Forelimb muscle (tissue), 1 donor: ENCODE measurements around the gene PNMA6E. TPM values are rescaled to one million over a fixed set of nuclear protein-coding genes. Genes with fewer than 3 reads are reported as not detected.

Experiments used
- DNase-seq: peaks from one replicate; pipeline ENCODE4 v3.0.0-alpha.2; 2013; ENCODE audit warnings: low read depth
- polyA plus RNA-seq: library from polyadenylated mRNA; unstranded; fragments of 120-200 nt; gene quantifications from one replicate; pipeline ENCODE4 v1.2.1, GENCODE V29; 2013; ENCODE audit not compliant: insufficient read length

Gene PNMA6E
- polyA plus RNA-seq, 1 donor, result not detected

- DNase-seq, result no peak
Observed at GRCh38 chrX:153352858-153353257, 48.3 kb downstream of the PNMA6E start.

GRCh38 chrX:153351981-153352380 lies 49.2 kb downstream of the PNMA6E start:
- DNase-seq, result no peak

GRCh38 chrX:153349952-153350351 lies 51.2 kb downstream of the PNMA6E start:
- DNase-seq, result no peak

GRCh38 chrX:153348421-153348820 lies 52.7 kb downstream of the PNMA6E start:
- no peak for DNase-seq

GRCh38 chrX:153347530-153347929 lies 53.6 kb downstream of the PNMA6E start:
- no peak for DNase-seq

Other genes with a start within 250 kb of the PNMA6E start
- gene MAGEA1, start 222.1 kb downstream of the PNMA6E start, polyA plus RNA-seq, result not detected
- gene PNMA6F, start 79.6 kb downstream of the PNMA6E start, polyA plus RNA-seq, result not detected
- gene ZNF275, start 67.2 kb downstream of the PNMA6E start, polyA plus RNA-seq, result 7.0 TPM
- 0.90 TPM for gene ZFP92, start 10.1 kb upstream of the PNMA6E start, polyA plus RNA-seq
- gene TREX2, start 44.7 kb upstream of the PNMA6E start, polyA plus RNA-seq, result 0.20 TPM
- gene HAUS7, start 69.2 kb upstream of the PNMA6E start, polyA plus RNA-seq, result 20.8 TPM
- 95.3 TPM for gene BGN, start 93.6 kb upstream of the PNMA6E start, polyA plus RNA-seq
- 0.80 TPM for gene ATP2B3, start 116.3 kb upstream of the PNMA6E start, polyA plus RNA-seq
- gene CCNQ, start 197.8 kb upstream of the PNMA6E start, polyA plus RNA-seq, result 15.6 TPM
- 0.15 TPM for gene DUSP9, start 245.9 kb upstream of the PNMA6E start, polyA plus RNA-seq